ENCODE data around the gene ZCCHC7.
"Not testable (repeated sequence)": the region's sequence is repeated elsewhere in the genome, so short reads cannot be mapped to it uniquely, and the experiment has no call there.

ZCCHC7 gene

DNA sequence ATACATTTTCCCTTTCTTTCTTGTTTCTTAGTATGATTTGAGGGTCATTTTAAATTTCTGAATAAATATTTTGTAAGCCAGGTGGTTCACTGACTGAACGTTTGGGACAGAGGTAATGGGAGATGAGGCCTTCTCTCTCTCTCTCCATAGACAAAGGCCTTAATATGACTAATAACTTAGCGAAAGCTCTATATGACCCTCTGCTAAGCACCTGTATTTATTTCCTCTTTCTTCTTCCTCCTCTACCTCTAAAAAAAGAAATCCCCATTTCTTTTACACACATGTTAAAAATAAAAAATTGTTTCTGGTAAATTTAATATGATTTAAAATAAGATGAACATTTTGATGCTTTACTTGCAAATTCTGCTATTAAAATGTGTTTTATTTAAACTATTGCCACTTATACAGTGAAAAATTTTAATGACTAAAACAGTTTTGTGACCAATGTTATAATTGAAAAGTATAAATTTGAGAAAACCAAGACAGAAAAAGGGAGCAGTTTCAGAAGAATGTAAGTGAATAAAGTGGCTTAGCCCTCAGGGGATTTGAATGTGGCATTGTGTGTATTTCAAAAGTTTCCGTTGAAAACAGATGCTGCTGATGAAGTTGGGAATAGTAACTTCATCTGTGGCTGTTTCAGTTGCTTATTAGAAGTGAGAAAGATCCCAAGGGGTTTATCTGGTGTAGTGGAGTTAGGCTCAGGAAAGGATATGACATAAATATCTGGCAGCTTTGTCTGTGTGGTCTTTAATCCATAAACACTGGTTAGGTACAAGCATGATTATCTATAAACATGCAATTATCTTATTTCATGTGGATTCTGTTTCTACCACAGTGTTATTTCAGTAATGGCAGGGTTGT lies 173.5 kb downstream of the ZCCHC7 start:
- no peak for DNase-seq (ENCODE audit: low read depth in 3 of 3)

- DNase-seq (ENCODE audit: low read depth in 3 of 3), result no peak
Measured at GRCh38 chr9:37295178-37295577, 174.8 kb downstream of the ZCCHC7 start.

GRCh38 chr9:37295796-37296195 lies 175.4 kb downstream of the ZCCHC7 start:
- DNase-seq (ENCODE audit: low read depth in 3 of 3), result no peak

DNA sequence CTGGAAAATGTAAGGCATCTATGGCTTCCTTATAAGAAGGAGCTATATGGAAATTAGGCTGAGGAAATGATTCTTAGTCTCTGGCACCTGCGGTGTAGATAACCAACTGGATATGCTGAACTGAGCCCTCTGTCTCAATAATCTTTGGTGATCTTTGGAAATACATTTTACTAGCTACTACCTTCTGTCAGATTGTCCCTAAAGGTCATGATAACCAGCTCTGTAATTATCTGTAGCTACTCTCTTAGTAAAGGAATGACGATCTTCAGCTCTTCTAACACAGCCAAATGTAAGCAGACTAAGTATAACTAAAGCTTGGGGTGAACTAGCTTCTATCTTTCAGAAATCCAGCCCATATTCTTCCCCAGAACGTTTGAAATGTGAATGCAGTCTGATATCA lies 177.2 kb downstream of the ZCCHC7 start:
- DNase-seq (ENCODE audit: low read depth in 3 of 3), result no peak

DNA sequence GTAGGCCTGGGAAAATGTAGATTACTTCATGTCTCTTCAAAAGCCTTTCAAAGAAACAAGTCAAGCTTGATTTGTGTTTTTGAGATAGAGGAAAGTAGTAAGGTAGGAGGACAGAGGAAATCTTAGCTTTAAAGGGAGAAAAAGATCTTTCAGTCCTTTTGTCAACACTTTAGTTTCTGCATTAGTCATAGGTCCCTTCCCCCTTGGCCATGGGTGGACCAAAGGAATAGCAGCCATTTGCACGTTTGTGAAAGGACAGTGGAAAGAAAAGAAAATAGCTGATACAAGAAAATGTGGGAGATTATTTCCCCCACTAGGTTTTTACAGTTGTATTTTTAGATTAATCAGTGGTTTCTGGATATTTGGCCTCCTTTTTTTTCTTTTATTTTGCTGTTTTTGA lies 180.2 kb downstream of the ZCCHC7 start:
- no peak for DNase-seq (ENCODE audit: low read depth in 3 of 3)

- no peak for DNase-seq (ENCODE audit: low read depth in 3 of 3)
Measured at GRCh38 chr9:37301042-37301853, 180.9 kb downstream of the ZCCHC7 start.

- DNase-seq (ENCODE audit: low read depth in 3 of 3), result no peak
Measured at GRCh38 chr9:37301854-37302172, 181.4 kb downstream of the ZCCHC7 start.

DNA sequence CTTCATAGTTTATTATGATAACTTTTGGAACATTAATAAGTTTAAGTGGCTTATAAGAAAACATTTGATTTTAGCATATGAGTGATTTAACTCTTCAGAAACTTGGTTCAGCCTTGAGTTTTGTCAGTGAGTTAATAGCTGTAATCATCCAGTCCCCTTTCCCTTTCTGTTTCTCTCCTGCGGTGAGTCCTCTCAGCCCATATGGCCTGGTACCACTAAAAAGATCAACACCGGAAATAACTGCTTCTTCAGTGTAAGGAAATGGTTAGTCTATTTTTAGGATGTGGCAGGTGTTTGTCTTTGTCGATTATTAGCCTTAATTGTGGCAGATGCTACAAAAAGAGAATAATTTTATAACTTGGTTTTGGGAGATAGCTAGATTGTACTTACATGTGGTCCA lies 181.9 kb downstream of the ZCCHC7 start:
- peak in 1 of 3 donors; percentile 16 for DNase-seq (ENCODE audit: low read depth in 3 of 3)

GRCh38 chr9:37303272-37303671 lies 182.9 kb downstream of the ZCCHC7 start:
- not testable (repeated sequence) for DNase-seq (ENCODE audit: low read depth in 3 of 3)

GRCh38 chr9:37309136-37309535 lies 188.8 kb downstream of the ZCCHC7 start:
- no peak for DNase-seq (ENCODE audit: low read depth in 3 of 3)

GRCh38 chr9:37311938-37312708 lies 191.7 kb downstream of the ZCCHC7 start:
- DNase-seq (ENCODE audit: low read depth in 3 of 3), result no peak

- no peak for DNase-seq (ENCODE audit: low read depth in 3 of 3)
Measured at GRCh38 chr9:37324261-37324683, 203.9 kb downstream of the ZCCHC7 start.

DNA sequence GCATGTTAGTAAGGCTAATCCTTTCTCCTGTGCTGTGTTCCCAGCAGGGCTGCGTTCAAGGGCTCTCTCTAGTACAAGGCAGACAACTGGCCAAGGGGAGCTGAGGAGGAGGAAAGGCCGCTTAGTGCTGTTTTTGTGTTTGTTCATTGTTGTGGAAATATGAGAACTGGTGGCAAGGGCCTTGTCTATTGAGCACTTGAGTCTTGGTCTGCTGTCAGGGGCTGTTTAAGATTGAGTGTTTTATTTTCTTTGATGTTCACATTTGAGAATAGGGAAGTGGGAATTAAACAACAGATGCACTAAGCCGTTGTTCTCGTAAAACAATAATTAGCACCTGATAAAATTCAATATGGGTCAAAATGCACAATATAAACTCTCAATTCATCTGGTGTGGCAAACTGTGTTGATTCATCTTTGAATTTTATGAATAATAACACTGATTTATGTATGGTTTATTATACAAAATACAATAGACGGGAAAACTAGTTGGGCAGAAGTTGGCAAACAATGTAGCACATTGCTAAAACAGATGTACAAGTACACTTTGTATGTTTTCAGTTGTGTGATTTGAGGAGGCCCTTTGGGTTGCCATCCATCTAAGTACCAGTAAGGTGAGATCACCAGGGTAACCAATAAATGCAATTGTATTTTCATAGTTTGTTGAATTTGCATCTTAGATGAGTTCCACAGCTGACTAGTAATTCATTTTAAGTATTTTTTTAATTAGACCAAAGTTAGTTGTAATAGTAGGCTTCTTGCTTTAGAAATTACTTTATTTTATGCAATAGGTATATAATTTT lies 204.5 kb downstream of the ZCCHC7 start:
- no peak for DNase-seq (ENCODE audit: low read depth in 3 of 3)

GRCh38 chr9:37325778-37326177 lies 205.4 kb downstream of the ZCCHC7 start:
- DNase-seq (ENCODE audit: low read depth in 3 of 3), result no peak

GRCh38 chr9:37327553-37327952 lies 207.2 kb downstream of the ZCCHC7 start:
- DNase-seq (ENCODE audit: low read depth in 3 of 3), result no peak

DNA sequence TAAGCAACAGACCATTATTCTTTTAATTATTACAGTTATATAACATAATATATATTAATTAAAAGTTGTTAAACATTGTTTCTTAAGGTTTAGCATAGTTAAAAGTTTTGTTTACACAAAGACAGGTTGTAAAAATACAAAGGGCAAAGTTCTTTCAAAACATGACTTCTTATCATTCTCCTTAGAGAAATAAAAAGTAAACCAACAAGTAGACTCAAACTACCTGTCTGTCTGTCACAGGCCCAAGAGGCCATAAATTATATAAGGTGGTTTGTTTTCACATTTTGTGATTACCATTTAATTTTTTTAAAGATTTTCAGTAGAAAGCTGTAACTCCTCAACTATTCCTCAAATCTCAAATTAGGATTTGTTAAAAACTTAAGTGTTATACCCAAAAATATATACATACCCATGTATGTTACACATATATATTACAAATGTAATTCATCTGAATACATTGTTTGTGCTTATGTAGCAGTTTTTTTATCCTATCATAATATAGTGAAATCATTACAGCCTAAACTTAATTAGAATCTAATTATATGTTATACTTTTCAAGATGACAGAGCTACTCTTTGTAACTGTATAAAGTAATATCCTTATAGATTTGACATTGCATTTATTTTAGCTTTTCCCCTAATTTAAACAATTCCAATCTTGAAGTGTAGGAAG lies 208.3 kb downstream of the ZCCHC7 start:
- DNase-seq (ENCODE audit: low read depth in 3 of 3), result no peak

GRCh38 chr9:37329576-37329975 lies 209.2 kb downstream of the ZCCHC7 start:
- no peak for DNase-seq (ENCODE audit: low read depth in 3 of 3)

DNA sequence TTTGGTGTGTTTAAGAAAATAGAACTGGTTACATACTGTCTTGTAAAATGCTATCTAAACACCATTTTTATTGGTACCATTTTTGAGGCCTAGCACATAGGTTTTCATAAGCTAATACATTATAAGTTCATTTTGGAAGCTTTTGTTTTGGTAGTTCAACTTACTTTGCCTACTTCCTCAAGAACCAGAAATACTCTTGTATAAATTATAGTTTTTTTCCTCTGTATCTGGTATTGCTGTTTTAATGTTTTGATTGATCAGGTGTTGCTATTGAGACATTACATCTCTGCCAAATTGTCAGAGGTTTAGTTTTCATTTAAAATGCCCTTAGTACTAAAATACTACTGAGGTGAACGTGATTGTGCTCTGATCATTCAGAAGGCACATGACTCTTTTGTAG lies 211.5 kb downstream of the ZCCHC7 start:
- no peak for DNase-seq (ENCODE audit: low read depth in 3 of 3)

- no peak for DNase-seq (ENCODE audit: low read depth in 3 of 3)
Measured at GRCh38 chr9:37332578-37332977, 212.2 kb downstream of the ZCCHC7 start.

- DNase-seq (ENCODE audit: low read depth in 3 of 3), result no peak
Measured at GRCh38 chr9:37333288-37333687, 212.9 kb downstream of the ZCCHC7 start.

- no peak for DNase-seq (ENCODE audit: low read depth in 3 of 3)
Measured at GRCh38 chr9:37335238-37335637, 214.9 kb downstream of the ZCCHC7 start.
